IMR-90 (cell line): Measurements from ENCODE around the gene FBXL14. TPM values are rescaled to one million over a fixed set of nuclear protein-coding genes. Genes with fewer than 3 reads are reported as not detected.

Experiments used
- ATAC-seq: fragments of 200-7000 bp; cut with Tn5 transposase; 2 replicates; pipeline ENCODE4 v1.9.1; 2020; ENCODE audit warnings: low read depth, mild to moderate bottlenecking, moderate library complexity
- BruUV-seq: library from RNA; stranded (reverse); fragments of 400-500 nt; replicated peaks from 2 replicates; lab custom pipeline; 2021; lab: Mats Ljungman, UMichigan
- CTCF ChIA-PET: fragments of 300-600 bp; formaldehyde crosslinking; extraction: SDS; loops from one replicate; lab custom pipeline; 2021; ENCODE audit warnings: antibody characterized with exemption; lab: Yijun Ruan, JAX
- POLR2A ChIA-PET: fragments of 300-600 bp; sonication (Branson Sonifier 250); formaldehyde crosslinking; loops from one replicate; lab custom pipeline; 2022; ENCODE audit warnings: antibody characterized with exemption; ENCODE audit not compliant: unreplicated experiment; lab: Charles Lee
- DNase-seq: peaks from one replicate; pipeline ENCODE4 v3.0.0; 2013
- H2AFZ ChIP-seq: replicated peaks from 2 replicates; pipeline ENCODE3; 2013; ENCODE audit warnings: low read length, mild to moderate bottlenecking; ENCODE audit not compliant: poor library complexity
- H2AK5ac ChIP-seq: 2 replicates; pipeline ENCODE4 v1.6.1; 2013; ENCODE audit warnings: low read depth, low read length, inconsistent platforms
- H2AK9ac ChIP-seq: replicated peaks from 2 replicates; pipeline ENCODE3; 2013; ENCODE audit warnings: mild to moderate bottlenecking, low read depth, low read length, moderate library complexity; ENCODE audit not compliant: poor library complexity
- H2BK120ac ChIP-seq: 2 replicates; pipeline ENCODE4 v1.6.1; 2013; ENCODE audit warnings: low read depth, low read length, inconsistent platforms
- H2BK15ac ChIP-seq: 3 replicates; pipeline ENCODE4 v1.6.1; 2013; ENCODE audit warnings: low read depth, low read length, inconsistent platforms
- H2BK20ac ChIP-seq: 2 replicates; pipeline ENCODE4 v1.6.1; 2013; ENCODE audit warnings: low read depth, mild to moderate bottlenecking, inconsistent platforms, low read length, moderate library complexity
- H2BK5ac ChIP-seq: 2 replicates; pipeline ENCODE4 v1.6.1; 2013; ENCODE audit warnings: mild to moderate bottlenecking, low read depth, low read length, inconsistent platforms; ENCODE audit not compliant: poor library complexity, severe bottlenecking
- H3K14ac ChIP-seq: replicated peaks from 2 replicates; pipeline ENCODE4 v1.6.1; 2013; ENCODE audit warnings: low read depth, low read length, inconsistent platforms
- H3K18ac ChIP-seq: 2 replicates; pipeline ENCODE4 v1.6.1; 2013; ENCODE audit warnings: low read depth, low read length, control low read depth
- H3K23ac ChIP-seq: 2 replicates; pipeline ENCODE4 v1.6.1; 2013; ENCODE audit warnings: low read depth, low read length, inconsistent platforms
- H3K27ac ChIP-seq: 2 replicates; pipeline ENCODE4 v1.5.1; 2013; ENCODE audit warnings: mild to moderate bottlenecking, control low read depth, low read length; ENCODE audit not compliant: insufficient read depth
- H3K27me3 ChIP-seq: 2 replicates; pipeline ENCODE4 v1.6.1; 2013; ENCODE audit warnings: low read length; ENCODE audit not compliant: control insufficient read depth, insufficient read depth
- H3K36me3 ChIP-seq: 2 replicates; pipeline ENCODE4 v1.6.1; 2013; ENCODE audit warnings: low read length, mixed read lengths; ENCODE audit not compliant: control insufficient read depth, insufficient read depth
- H3K4ac ChIP-seq: 2 replicates; pipeline ENCODE4 v1.6.1; 2013; ENCODE audit warnings: low read depth, low read length, inconsistent platforms
- H3K4me1 ChIP-seq: 2 replicates; pipeline ENCODE4 v1.6.1; 2013; ENCODE audit warnings: low read length, mixed read lengths; ENCODE audit not compliant: control insufficient read depth, insufficient read depth
- H3K4me2 ChIP-seq: 2 replicates; pipeline ENCODE4 v1.6.1; 2013; ENCODE audit warnings: low read depth, mild to moderate bottlenecking, control low read depth, low read length, moderate library complexity
- H3K4me3 ChIP-seq: 2 replicates; pipeline ENCODE4 v1.5.1; 2013; ENCODE audit warnings: low read depth, mild to moderate bottlenecking, control low read depth, low read length, moderate library complexity; ENCODE audit not compliant: insufficient read depth
- H3K56ac ChIP-seq: 2 replicates; pipeline ENCODE4 v1.6.1; 2013; ENCODE audit warnings: low read length, inconsistent platforms; ENCODE audit not compliant: insufficient read depth; ENCODE audit errors: extremely low read depth
- H3K79me1 ChIP-seq, 2 experiments: 2 replicates each; pipeline ENCODE4 v1.6.1; 2013; ENCODE audit warnings: low read length in 2 of 2, inconsistent platforms in 1 of 2, low read depth in 1 of 2
- H3K9ac ChIP-seq: 2 replicates; pipeline ENCODE4 v1.6.1; 2013; ENCODE audit warnings: low read depth, low read length, control low read depth
- H3K9me1 ChIP-seq: 2 replicates; pipeline ENCODE4 v1.6.1; 2013; ENCODE audit warnings: low read length, inconsistent platforms; ENCODE audit not compliant: insufficient read depth
- H3K9me3 ChIP-seq: 2 replicates; pipeline ENCODE4 v1.6.1; 2013; ENCODE audit warnings: low read length; ENCODE audit not compliant: control insufficient read depth, insufficient read depth
- H4K20me1 ChIP-seq: 2 replicates; pipeline ENCODE4 v1.6.1; 2013; ENCODE audit warnings: low read length, inconsistent platforms; ENCODE audit not compliant: insufficient read depth
- H4K5ac ChIP-seq: 2 replicates; pipeline ENCODE4 v1.6.1; 2013; ENCODE audit warnings: mild to moderate bottlenecking, low read depth, low read length, control low read depth
- H4K8ac ChIP-seq, 2 experiments: 2 replicates each; pipeline ENCODE4 v1.6.1; 2013; ENCODE audit warnings: low read depth in 2 of 2, low read length in 2 of 2, control low read depth in 1 of 2, inconsistent platforms in 1 of 2
- H4K91ac ChIP-seq: 2 replicates; pipeline ENCODE4 v1.6.1; 2013; ENCODE audit warnings: low read depth, low read length, inconsistent platforms; ENCODE audit not compliant: insufficient read depth
- CEBPB ChIP-seq: IDR thresholded peaks from 2 replicates; pipeline ENCODE4 v1.6.1; 2012; ENCODE audit warnings: low read depth, low read length, improper control_type of control experiment
- FOS ChIP-seq: fragments of 150-350 bp; IDR thresholded peaks from 2 replicates; pipeline ENCODE4 v1.6.1; 2016; ENCODE audit warnings: low read depth, low read length
- MAZ ChIP-seq: IDR thresholded peaks from 2 replicates; pipeline ENCODE4 v1.6.1; 2012; ENCODE audit warnings: low read depth, mild to moderate bottlenecking, low read length, improper control_type of control experiment, moderate library complexity, borderline replicate concordance
- RAD21 ChIP-seq: IDR thresholded peaks from 2 replicates; pipeline ENCODE4 v1.6.1; 2012; ENCODE audit warnings: low read length, improper control_type of control experiment
- RFX5 ChIP-seq: IDR thresholded peaks from 2 replicates; pipeline ENCODE4 v1.8.0; 2012; ENCODE audit warnings: low read depth, mild to moderate bottlenecking, low read length, moderate library complexity
- WGBS, 2 experiments: methylation state at CpG; one replicate each; pipeline versions ENCODE4 v1.1.5 to v1.1.7; 2013; ENCODE audit warnings: missing lambda C conversion rate in 2 of 2; ENCODE audit not compliant: insufficient read length in 1 of 2; ENCODE audit errors: extremely low coverage in 2 of 2; 5-methylcytosine and 5-hydroxymethylcytosine counted together
- dilution Hi-C: fragments of 300-500 bp; cut with HindIII; formaldehyde crosslinking; loops from one replicate; pipeline ENCODE4 v1.14.3; 2018; ENCODE audit warnings: low sequenced_read_pairs; ENCODE audit not compliant: unreplicated experiment
- in situ Hi-C: fragments of 300-500 bp; cut with MboI; formaldehyde crosslinking; loops from 3 replicates; pipeline ENCODE4 v1.14.3; 2019; ENCODE audit warnings: low sequenced_read_pairs, inconsistent platforms, mixed read lengths
- intact Hi-C: fragments of 100-400 bp; cut with micrococcal nuclease; formaldehyde crosslinking; loops from 2 replicates; pipeline ENCODE4 v1.10.0; 2022
- polyA plus RNA-seq, 3 experiments: library from polyadenylated mRNA; depleted of rRNA; stranded (reverse); fragments of >200 nt; gene quantifications; 2 replicates each; pipeline ENCODE4 v1.2.3, GENCODE V29; 2012; ENCODE audit warnings: low replicate concordance in 1 of 3
- total RNA-seq: library from RNA; depleted of rRNA; stranded (reverse); fragments of >200 nt; gene quantifications from 2 replicates; pipeline ENCODE4 v1.2.3, GENCODE V29; 2012
- TF ChIP-seq, protein P1 (sequence below): fragments of 150-350 bp; IDR thresholded peaks from 2 replicates; pipeline ENCODE4 v1.6.1; 2017; ENCODE audit warnings: mild to moderate bottlenecking, antibody characterized with exemption, low read length, low read depth

Gene FBXL14
- total and polyA plus RNA-seq, 2 of the 4 experiments (the other 2 are of a cell fraction): 4.7 to 7.3 TPM

GRCh38 chr12:1643043-1643442 is 48.7 kb upstream of the FBXL14 start:
- no peak overlapping the region for H2BK20ac ChIP-seq
- H3K14ac ChIP-seq: no peak overlapping the region
- no peak overlapping the region for H2BK5ac ChIP-seq
- H4K91ac ChIP-seq: no peak overlapping the region
- H3K18ac ChIP-seq: no peak overlapping the region
- H3K4me3 ChIP-seq: no peak overlapping the region
- H2BK15ac ChIP-seq: no peak overlapping the region
- TF ChIP-seq FOS (no peak), RAD21 (no peak), RFX5 (no peak), MAZ (no peak), CEBPB (no peak)
- TF ChIP-seq, protein P1, sequence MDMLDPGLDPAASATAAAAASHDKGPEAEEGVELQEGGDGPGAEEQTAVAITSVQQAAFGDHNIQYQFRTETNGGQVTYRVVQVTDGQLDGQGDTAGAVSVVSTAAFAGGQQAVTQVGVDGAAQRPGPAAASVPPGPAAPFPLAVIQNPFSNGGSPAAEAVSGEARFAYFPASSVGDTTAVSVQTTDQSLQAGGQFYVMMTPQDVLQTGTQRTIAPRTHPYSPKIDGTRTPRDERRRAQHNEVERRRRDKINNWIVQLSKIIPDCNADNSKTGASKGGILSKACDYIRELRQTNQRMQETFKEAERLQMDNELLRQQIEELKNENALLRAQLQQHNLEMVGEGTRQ: no peak
- H4K8ac ChIP-seq: no peak overlapping the region
- H2AK5ac ChIP-seq: no peak overlapping the region
- H4K5ac ChIP-seq: no peak overlapping the region
- ATAC-seq: no peak
- peaks cover 27% of the 10 kb centered on the region for H4K20me1 ChIP-seq
- H2AFZ ChIP-seq: no peak overlapping the region
- intact Hi-C loops (no loop called here), dilution Hi-C loops (no loop called here), in situ Hi-C loops (no loop called here)
- H3K56ac ChIP-seq: no peak overlapping the region
- no peak overlapping the region for H3K9ac ChIP-seq
- 93% methylated on average over 2 of the region's 9 CpGs; no CpG with 5 or more reads in 1 of the 2 experiments for WGBS, 2 experiments
- no peak overlapping the region for H2AK9ac ChIP-seq
- H3K4ac ChIP-seq: no peak overlapping the region
- no peaks in the 10 kb centered on the region for H3K27me3 ChIP-seq
- no peaks in the 10 kb centered on the region for H3K9me3 ChIP-seq
- H3K27ac ChIP-seq: no peak overlapping the region
- H3K79me1 ChIP-seq: peaks cover 19 to 69% of the 10 kb centered on the region in 2 experiments; a peak in 3 of 4 replicates
- CTCF ChIA-PET: interaction anchor here (0.6 kb wide), 1 partner anchor 38 kb away, joined by 4 read pairs; no protein-coding TSS in a partner anchor
- BruUV-seq: no TSS peak
- no peak for DNase-seq
- no peak overlapping the region for H3K23ac ChIP-seq
- H3K36me3 ChIP-seq: peaks cover 19% of the 10 kb centered on the region
- POLR2A ChIA-PET: no interaction called here
- H3K9me1 ChIP-seq: peaks cover 5% of the 10 kb centered on the region
- H2BK120ac ChIP-seq: no peak overlapping the region
- peaks cover 9% of the 10 kb centered on the region for H3K4me1 ChIP-seq
- no peak overlapping the region for H3K4me2 ChIP-seq
